KMS-11 (cell line): ENCODE measurements around the gene STAB1.

Experiments
- H2AFZ ChIP-seq: fragments of 200-600 bp; sonication (generic); 2 replicates; pipeline ENCODE4 v1.6.1; 2016; ENCODE audit warnings: antibody characterized with exemption, mixed run types, low read depth
- H3K27ac ChIP-seq: fragments of 200-600 bp; sonication (generic); 2 replicates; pipeline ENCODE4 v1.6.1; 2016; ENCODE audit warnings: mild to moderate bottlenecking, mixed run types
- H3K27me3 ChIP-seq: fragments of 200-600 bp; sonication (generic); 2 replicates; pipeline ENCODE4 v1.6.1; 2017; ENCODE audit warnings: mild to moderate bottlenecking, low read depth, mixed run types, moderate library complexity; ENCODE audit not compliant: insufficient read depth
- H3K36me3 ChIP-seq: fragments of 200-600 bp; sonication (generic); 2 replicates; pipeline ENCODE4 v1.6.1; 2017; ENCODE audit warnings: mild to moderate bottlenecking, mixed run types; ENCODE audit not compliant: insufficient read depth
- H3K4me1 ChIP-seq: fragments of 200-600 bp; sonication (generic); 2 replicates; pipeline ENCODE4 v1.6.1; 2016; ENCODE audit warnings: mild to moderate bottlenecking, low read depth, mixed run types; ENCODE audit not compliant: poor library complexity, severe bottlenecking
- H3K4me2 ChIP-seq: fragments of 200-600 bp; sonication (generic); 2 replicates; pipeline ENCODE4 v1.7.0; 2016; ENCODE audit warnings: mild to moderate bottlenecking, mixed run types
- H3K4me3 ChIP-seq: fragments of 200-600 bp; sonication (generic); IDR thresholded peaks from 2 replicates; pipeline ENCODE4 v1.6.1; 2017; ENCODE audit warnings: low read depth, low read length, mixed read lengths; ENCODE audit not compliant: insufficient read depth
- H3K79me2 ChIP-seq: fragments of 200-600 bp; sonication (generic); 2 replicates; pipeline ENCODE4 v1.6.1; 2016; ENCODE audit warnings: low read depth, mixed run types; ENCODE audit not compliant: insufficient read depth
- H3K9ac ChIP-seq: fragments of 200-600 bp; sonication (generic); 2 replicates; pipeline ENCODE4 v1.6.1; 2016; ENCODE audit warnings: mild to moderate bottlenecking, mixed run types
- H4K20me1 ChIP-seq: fragments of 200-600 bp; sonication (generic); 2 replicates; pipeline ENCODE4 v1.6.1; 2016; ENCODE audit warnings: mild to moderate bottlenecking, mixed run types; ENCODE audit not compliant: insufficient read depth
- TF ChIP-seq, protein P1 (sequence below): fragments of 200-600 bp; sonication (generic); conservative IDR thresholded peaks from 2 replicates; pipeline ENCODE4 v1.6.1; 2017; ENCODE audit warnings: low read depth, mild to moderate bottlenecking, antibody characterized with exemption, low read length, moderate library complexity, mixed read lengths

The STAB1 gene

DNA sequence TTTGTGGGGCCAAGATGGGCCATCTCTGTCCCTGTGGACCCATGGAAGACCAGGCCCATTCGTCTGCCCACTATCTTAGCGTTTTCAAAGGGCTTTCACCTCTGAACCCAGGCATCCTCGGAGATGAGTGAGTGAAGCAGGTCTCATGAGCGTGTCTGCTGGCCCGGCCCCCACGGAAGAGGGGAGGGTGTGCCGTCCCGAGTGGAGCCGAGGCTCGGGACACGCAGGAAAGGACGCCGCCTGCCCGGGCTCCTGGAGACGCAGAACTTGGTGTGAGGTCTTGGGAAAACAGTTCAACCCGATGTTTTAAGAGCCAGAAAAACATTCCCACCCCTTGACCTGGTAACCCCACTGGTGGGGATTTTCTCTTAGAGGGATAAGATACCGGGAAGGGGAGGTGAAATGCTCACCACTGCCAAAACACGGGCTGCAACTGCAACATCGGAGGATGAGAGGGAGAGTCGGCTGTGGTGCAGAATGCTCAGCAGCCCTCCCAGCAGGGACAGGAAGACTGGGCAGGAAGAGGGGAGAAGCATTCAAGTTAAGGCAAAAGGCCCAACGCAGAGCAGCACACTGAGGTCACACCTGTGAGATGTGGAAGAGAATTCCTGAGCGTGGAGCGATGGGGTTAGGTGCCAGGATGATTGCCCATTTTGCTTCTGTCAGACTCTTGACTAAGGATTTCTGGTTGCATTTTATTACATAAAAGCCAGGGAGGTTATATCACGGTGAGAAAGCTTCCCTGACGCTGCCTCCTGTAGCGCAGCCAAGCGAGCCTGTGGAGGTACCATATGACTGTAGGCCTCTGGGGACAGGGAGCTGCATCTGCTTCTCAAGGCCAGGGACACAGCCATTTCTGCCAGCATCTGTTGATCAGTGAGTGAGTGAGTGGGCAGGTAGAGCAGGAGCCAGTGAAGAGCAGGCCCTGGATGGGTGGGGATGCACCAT, 14.1 kb upstream of the STAB1 start:
- Histone ChIP-seq H3K4me1 (no peaks in the 10 kb centered on the region), H3K27ac (no peak overlapping the region), H2AFZ (no peak overlapping the region), H3K27me3 (no peaks in the 10 kb centered on the region), H3K4me2 (no peak overlapping the region), H3K79me2 (no peaks in the 10 kb centered on the region), H3K36me3 (no peaks in the 10 kb centered on the region), H3K9ac (no peak overlapping the region), H3K4me3 (no peak overlapping the region), H4K20me1 (no peaks in the 10 kb centered on the region)
- TF ChIP-seq, protein P1, sequence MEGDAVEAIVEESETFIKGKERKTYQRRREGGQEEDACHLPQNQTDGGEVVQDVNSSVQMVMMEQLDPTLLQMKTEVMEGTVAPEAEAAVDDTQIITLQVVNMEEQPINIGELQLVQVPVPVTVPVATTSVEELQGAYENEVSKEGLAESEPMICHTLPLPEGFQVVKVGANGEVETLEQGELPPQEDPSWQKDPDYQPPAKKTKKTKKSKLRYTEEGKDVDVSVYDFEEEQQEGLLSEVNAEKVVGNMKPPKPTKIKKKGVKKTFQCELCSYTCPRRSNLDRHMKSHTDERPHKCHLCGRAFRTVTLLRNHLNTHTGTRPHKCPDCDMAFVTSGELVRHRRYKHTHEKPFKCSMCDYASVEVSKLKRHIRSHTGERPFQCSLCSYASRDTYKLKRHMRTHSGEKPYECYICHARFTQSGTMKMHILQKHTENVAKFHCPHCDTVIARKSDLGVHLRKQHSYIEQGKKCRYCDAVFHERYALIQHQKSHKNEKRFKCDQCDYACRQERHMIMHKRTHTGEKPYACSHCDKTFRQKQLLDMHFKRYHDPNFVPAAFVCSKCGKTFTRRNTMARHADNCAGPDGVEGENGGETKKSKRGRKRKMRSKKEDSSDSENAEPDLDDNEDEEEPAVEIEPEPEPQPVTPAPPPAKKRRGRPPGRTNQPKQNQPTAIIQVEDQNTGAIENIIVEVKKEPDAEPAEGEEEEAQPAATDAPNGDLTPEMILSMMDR: no peak

DNA sequence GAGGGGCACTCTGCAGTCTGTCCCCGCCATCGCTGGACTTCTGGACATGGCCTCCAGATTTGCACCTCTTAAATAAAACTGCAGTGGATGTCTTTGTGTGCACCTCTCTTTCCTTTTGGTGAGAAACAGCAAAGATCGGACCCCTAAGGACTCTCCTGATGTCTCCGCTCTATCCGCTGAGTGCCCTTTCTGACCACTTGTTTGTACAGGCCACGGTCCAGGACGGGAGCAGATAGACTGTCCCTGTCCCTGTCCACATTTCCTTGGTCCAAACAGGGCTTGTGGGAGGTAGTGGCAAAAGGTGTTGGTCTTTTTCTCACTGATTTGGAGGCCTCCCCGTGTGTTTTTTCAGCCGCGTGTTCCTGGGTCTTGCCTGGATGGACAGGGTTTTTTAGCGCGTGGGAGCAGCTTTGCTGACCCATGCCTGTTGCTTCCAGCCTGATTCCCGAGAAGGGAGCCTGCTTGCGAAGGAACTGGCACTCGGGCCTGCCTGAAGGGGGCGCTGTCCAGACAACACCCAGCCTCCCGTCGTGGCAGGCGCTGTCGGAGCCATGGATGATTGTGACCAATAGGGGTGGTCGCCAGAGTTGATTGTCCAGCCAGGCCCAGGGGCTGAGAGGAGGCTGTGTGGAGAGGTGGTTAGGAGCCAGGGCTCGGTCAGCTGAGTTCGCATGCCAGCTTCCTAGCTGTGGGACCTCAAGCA, 13.2 kb upstream of the STAB1 start:
- H3K4me2 ChIP-seq: no peak overlapping the region
- no peaks in the 10 kb centered on the region for H3K27me3 ChIP-seq
- no peaks in the 10 kb centered on the region for H3K4me1 ChIP-seq
- H2AFZ ChIP-seq: no peak overlapping the region
- no peak overlapping the region for H3K4me3 ChIP-seq
- no peak overlapping the region for H3K9ac ChIP-seq
- H3K36me3 ChIP-seq: no peaks in the 10 kb centered on the region
- H4K20me1 ChIP-seq: no peaks in the 10 kb centered on the region
- no peak overlapping the region for H3K27ac ChIP-seq
- H3K79me2 ChIP-seq: no peaks in the 10 kb centered on the region
- TF ChIP-seq, protein P1: peak; percentile 37

- H3K36me3 ChIP-seq: no peaks in the 10 kb centered on the region; the same call in 1 of the 2 replicates
- H3K4me1 ChIP-seq: no peaks in the 10 kb centered on the region
- no peaks in the 10 kb centered on the region for H3K27me3 ChIP-seq
- no peak overlapping the region for H2AFZ ChIP-seq
- H3K4me2 ChIP-seq: no peak overlapping the region
- H4K20me1 ChIP-seq: no peaks in the 10 kb centered on the region
- TF ChIP-seq, protein P1: no peak
- H3K27ac ChIP-seq: no peak overlapping the region
- no peak overlapping the region for H3K4me3 ChIP-seq
- H3K79me2 ChIP-seq: no peaks in the 10 kb centered on the region
- H3K9ac ChIP-seq: no peak overlapping the region
Observed at GRCh38 chr3:52483081-52483480, 12.1 kb upstream of the STAB1 start.

- H3K36me3 ChIP-seq: no peaks in the 10 kb centered on the region; the same call in 1 of the 2 replicates
- no peaks in the 10 kb centered on the region for H4K20me1 ChIP-seq
- no peak overlapping the region for H3K9ac ChIP-seq
- no peaks in the 10 kb centered on the region for H3K27me3 ChIP-seq
- TF ChIP-seq, protein P1: no peak
- H3K27ac ChIP-seq: no peak overlapping the region
- H3K4me1 ChIP-seq: no peaks in the 10 kb centered on the region
- H3K79me2 ChIP-seq: no peaks in the 10 kb centered on the region
- no peak overlapping the region for H2AFZ ChIP-seq
- H3K4me3 ChIP-seq: no peak overlapping the region
- H3K4me2 ChIP-seq: no peak overlapping the region
Observed at GRCh38 chr3:52483577-52484381, 11.4 kb upstream of the STAB1 start.
